ENCODE results near the gene OPN1SW.

OPN1SW gene

GRCh38 chr7:128775744-128776474 is at the start of gene OPN1SW:
OPN1SW (minus strand) TSS chr7:128775794; CDS start chr7:128775781, 13 bp downstream.
- no peak for DNase-seq (ENCODE audit: low read depth in 3 of 3)

- DNase-seq (ENCODE audit: low read depth in 3 of 3): no peak
These were observed 46.1 kb upstream of the OPN1SW start for GRCh38 chr7:128821724-128822123.

- no peak for DNase-seq (ENCODE audit: low read depth in 3 of 3)
These were observed 43.1 kb upstream of the OPN1SW start for GRCh38 chr7:128818694-128819093.

- no peak for DNase-seq (ENCODE audit: low read depth in 3 of 3)
These were observed 39.8 kb upstream of the OPN1SW start for GRCh38 chr7:128815289-128815942.

- no peak for DNase-seq (ENCODE audit: low read depth in 3 of 3)
These were observed 38.9 kb upstream of the OPN1SW start for GRCh38 chr7:128814499-128814898.

GRCh38 chr7:128812514-128813168 is 37.0 kb upstream of the OPN1SW start:
- DNase-seq (ENCODE audit: low read depth in 3 of 3): no peak

- DNase-seq (ENCODE audit: low read depth in 3 of 3): no peak
These were observed 36.2 kb upstream of the OPN1SW start for GRCh38 chr7:128811631-128812430.

- no peak for DNase-seq (ENCODE audit: low read depth in 3 of 3)
These were observed 35.4 kb upstream of the OPN1SW start for GRCh38 chr7:128810997-128811396.

- no peak for DNase-seq (ENCODE audit: low read depth in 3 of 3)
These were observed 34.9 kb upstream of the OPN1SW start for GRCh38 chr7:128810473-128810872.

GRCh38 chr7:128809363-128809762 is 33.8 kb upstream of the OPN1SW start:
- no peak for DNase-seq (ENCODE audit: low read depth in 3 of 3)

- no peak for DNase-seq (ENCODE audit: low read depth in 3 of 3)
These were observed 31.6 kb upstream of the OPN1SW start for GRCh38 chr7:128807191-128807590.

- DNase-seq (ENCODE audit: low read depth in 3 of 3): no peak
These were observed 29.6 kb upstream of the OPN1SW start for GRCh38 chr7:128805225-128805624.

- no peak for DNase-seq (ENCODE audit: low read depth in 3 of 3)
These were observed 28.9 kb upstream of the OPN1SW start for GRCh38 chr7:128804484-128804883.

- DNase-seq (ENCODE audit: low read depth in 3 of 3): no peak
These were observed 26.2 kb upstream of the OPN1SW start for GRCh38 chr7:128801667-128802418.

- DNase-seq (ENCODE audit: low read depth in 3 of 3): no peak
These were observed 25.4 kb upstream of the OPN1SW start for GRCh38 chr7:128801003-128801402.

GRCh38 chr7:128800567-128800966 is 25.0 kb upstream of the OPN1SW start:
- DNase-seq (ENCODE audit: low read depth in 3 of 3): no peak

GRCh38 chr7:128799451-128799850 is 23.9 kb upstream of the OPN1SW start:
- DNase-seq (ENCODE audit: low read depth in 3 of 3): no peak

- no peak for DNase-seq (ENCODE audit: low read depth in 3 of 3)
These were observed 20.7 kb upstream of the OPN1SW start for GRCh38 chr7:128796327-128796726.

- DNase-seq (ENCODE audit: low read depth in 3 of 3): no peak
These were observed 19.5 kb upstream of the OPN1SW start for GRCh38 chr7:128795129-128795528.

GRCh38 chr7:128794436-128794835 is 18.8 kb upstream of the OPN1SW start:
- DNase-seq (ENCODE audit: low read depth in 3 of 3): no peak

- DNase-seq (ENCODE audit: low read depth in 3 of 3): peak in 1 of 3 donors; percentile 5
These were observed 18.4 kb upstream of the OPN1SW start for GRCh38 chr7:128794020-128794419.

Measured in stimulated activated CD4-positive, alpha-beta T cell treated with anti-CD3 and anti-CD28 coated beads, TNF-alpha, amount 100 ng/mL, for 48 hours (primary cell).